ENCODE data around the gene KNL1. TPM values are rescaled to one million over a fixed set of nuclear protein-coding genes. Genes with fewer than 3 reads are reported as not detected.
A peak's percentile ranks its signal among the peaks of the same experiment; 100 is the strongest.

Gene KNL1
- total and polyA plus RNA-seq, 2 donors (not counting 1 experiment from before 2014, with no cell fraction given), result 3.9 to 5.0 TPM

GRCh38 chr15:40613080-40613479 is 19.0 kb downstream of the KNL1 start:
- no peaks in the 10 kb centered on the region for H3K27me3 ChIP-seq (ENCODE audit: control insufficient read depth, insufficient read depth, low read length)
- no peak overlapping the region for H3K4me2 ChIP-seq (ENCODE audit: extremely low read depth, insufficient read depth, low read length)
- H3K9ac ChIP-seq (ENCODE audit: insufficient read depth, low read length), result no peak overlapping the region
- H3K27ac ChIP-seq (ENCODE audit: insufficient read depth, low read length), result no peak overlapping the region
- H3K4me3 ChIP-seq (replicated peaks in 1 of 4; ENCODE audit: control extremely low read depth in 1 of 4, insufficient read depth in 1 of 4, low read depth in 3 of 4, low read length in 4 of 4), result no peak overlapping the region
- H3K36me3 ChIP-seq (ENCODE audit: control insufficient read depth, insufficient read depth, low read length), result no peaks in the 10 kb centered on the region
- H3K79me2 ChIP-seq (ENCODE audit: control insufficient read depth, insufficient read depth, low read length), result no peaks in the 10 kb centered on the region
- H3K9me3 ChIP-seq (ENCODE audit: control insufficient read depth, insufficient read depth, low read depth, low read length), result no peaks in the 10 kb centered on the region
- no peaks in the 10 kb centered on the region for H4K20me1 ChIP-seq (ENCODE audit: control insufficient read depth, extremely low read depth, insufficient read depth, low read length)
- H2AFZ ChIP-seq (ENCODE audit: low read length), result no peak overlapping the region
- DNase-seq (ENCODE audit: low read depth in 2 of 2), result no peak
- TF ChIP-seq EZH2 (IDR thresholded peaks at IDR 0.05; ENCODE audit: low read length, missing control alignments), result no peak
- TF ChIP-seq CTCF (conservative IDR thresholded peaks at IDR 0.05 in 1 of 2, IDR thresholded peaks at IDR 0.05 in 1 of 2; ENCODE audit: low read depth in 1 of 2, low read length in 2 of 2), result no peak
- H3K4me1 ChIP-seq (ENCODE audit: control insufficient read depth, extremely low read depth, insufficient read depth, low read length), result no peaks in the 10 kb centered on the region

GRCh38 chr15:40618023-40618422 is 24.0 kb downstream of the KNL1 start:
- no peak overlapping the region for H2AFZ ChIP-seq (ENCODE audit: low read length)

GRCh38 chr15:40618906-40619305 is 24.9 kb downstream of the KNL1 start:
- Histone ChIP-seq H3K36me3 (ENCODE audit: control insufficient read depth, insufficient read depth, low read length) (no peaks in the 10 kb centered on the region), H3K27ac (ENCODE audit: insufficient read depth, low read length) (no peak overlapping the region), H3K27me3 (ENCODE audit: control insufficient read depth, insufficient read depth, low read length) (no peaks in the 10 kb centered on the region), H3K4me2 (ENCODE audit: extremely low read depth, insufficient read depth, low read length) (no peak overlapping the region), H3K4me1 (ENCODE audit: control insufficient read depth, extremely low read depth, insufficient read depth, low read length) (no peaks in the 10 kb centered on the region), H3K4me3 (replicated peaks in 1 of 4; ENCODE audit: control extremely low read depth in 1 of 4, insufficient read depth in 1 of 4, low read depth in 3 of 4, low read length in 4 of 4) (no peak overlapping the region), H3K79me2 (ENCODE audit: control insufficient read depth, insufficient read depth, low read length) (no peaks in the 10 kb centered on the region), H3K9ac (ENCODE audit: insufficient read depth, low read length) (no peak overlapping the region), H4K20me1 (ENCODE audit: control insufficient read depth, extremely low read depth, insufficient read depth, low read length) (no peaks in the 10 kb centered on the region), H2AFZ (ENCODE audit: low read length) (no peak overlapping the region), H3K9me3 (ENCODE audit: control insufficient read depth, insufficient read depth, low read depth, low read length) (no peaks in the 10 kb centered on the region)
- TF ChIP-seq EZH2 (IDR thresholded peaks at IDR 0.05; ENCODE audit: low read length, missing control alignments) (no peak), CTCF (conservative IDR thresholded peaks at IDR 0.05 in 1 of 2, IDR thresholded peaks at IDR 0.05 in 1 of 2; ENCODE audit: low read depth in 1 of 2, low read length in 2 of 2) (no peak)
- peak in 1 of 2 donors; percentile 40 for DNase-seq (ENCODE audit: low read depth in 2 of 2)

More at GRCh38 chr15:40618023-40618422, 24.0 kb downstream of the KNL1 start:
- DNase-seq (ENCODE audit: low read depth in 2 of 2), result no peak
- no peak overlapping the region for H3K4me3 ChIP-seq (replicated peaks in 1 of 4; ENCODE audit: control extremely low read depth in 1 of 4, insufficient read depth in 1 of 4, low read depth in 3 of 4, low read length in 4 of 4)
- H3K9ac ChIP-seq (ENCODE audit: insufficient read depth, low read length), result no peak overlapping the region
- no peak overlapping the region for H3K27ac ChIP-seq (ENCODE audit: insufficient read depth, low read length)
- H3K4me2 ChIP-seq (ENCODE audit: extremely low read depth, insufficient read depth, low read length), result no peak overlapping the region
- H4K20me1 ChIP-seq (ENCODE audit: control insufficient read depth, extremely low read depth, insufficient read depth, low read length), result no peaks in the 10 kb centered on the region
- no peaks in the 10 kb centered on the region for H3K4me1 ChIP-seq (ENCODE audit: control insufficient read depth, extremely low read depth, insufficient read depth, low read length)
- no peaks in the 10 kb centered on the region for H3K36me3 ChIP-seq (ENCODE audit: control insufficient read depth, insufficient read depth, low read length)
- H3K27me3 ChIP-seq (ENCODE audit: control insufficient read depth, insufficient read depth, low read length), result no peaks in the 10 kb centered on the region
- TF ChIP-seq EZH2 (IDR thresholded peaks at IDR 0.05; ENCODE audit: low read length, missing control alignments) (no peak), CTCF (conservative IDR thresholded peaks at IDR 0.05 in 1 of 2, IDR thresholded peaks at IDR 0.05 in 1 of 2; ENCODE audit: low read depth in 1 of 2, low read length in 2 of 2) (no peak)
- no peaks in the 10 kb centered on the region for H3K79me2 ChIP-seq (ENCODE audit: control insufficient read depth, insufficient read depth, low read length)
- no peaks in the 10 kb centered on the region for H3K9me3 ChIP-seq (ENCODE audit: control insufficient read depth, insufficient read depth, low read depth, low read length)
